ENCODE measurements around the gene TTC12.

Gene TTC12, protein sequence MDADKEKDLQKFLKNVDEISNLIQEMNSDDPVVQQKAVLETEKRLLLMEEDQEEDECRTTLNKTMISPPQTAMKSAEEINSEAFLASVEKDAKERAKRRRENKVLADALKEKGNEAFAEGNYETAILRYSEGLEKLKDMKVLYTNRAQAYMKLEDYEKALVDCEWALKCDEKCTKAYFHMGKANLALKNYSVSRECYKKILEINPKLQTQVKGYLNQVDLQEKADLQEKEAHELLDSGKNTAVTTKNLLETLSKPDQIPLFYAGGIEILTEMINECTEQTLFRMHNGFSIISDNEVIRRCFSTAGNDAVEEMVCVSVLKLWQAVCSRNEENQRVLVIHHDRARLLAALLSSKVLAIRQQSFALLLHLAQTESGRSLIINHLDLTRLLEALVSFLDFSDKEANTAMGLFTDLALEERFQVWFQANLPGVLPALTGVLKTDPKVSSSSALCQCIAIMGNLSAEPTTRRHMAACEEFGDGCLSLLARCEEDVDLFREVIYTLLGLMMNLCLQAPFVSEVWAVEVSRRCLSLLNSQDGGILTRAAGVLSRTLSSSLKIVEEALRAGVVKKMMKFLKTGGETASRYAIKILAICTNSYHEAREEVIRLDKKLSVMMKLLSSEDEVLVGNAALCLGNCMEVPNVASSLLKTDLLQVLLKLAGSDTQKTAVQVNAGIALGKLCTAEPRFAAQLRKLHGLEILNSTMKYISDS

DNA sequence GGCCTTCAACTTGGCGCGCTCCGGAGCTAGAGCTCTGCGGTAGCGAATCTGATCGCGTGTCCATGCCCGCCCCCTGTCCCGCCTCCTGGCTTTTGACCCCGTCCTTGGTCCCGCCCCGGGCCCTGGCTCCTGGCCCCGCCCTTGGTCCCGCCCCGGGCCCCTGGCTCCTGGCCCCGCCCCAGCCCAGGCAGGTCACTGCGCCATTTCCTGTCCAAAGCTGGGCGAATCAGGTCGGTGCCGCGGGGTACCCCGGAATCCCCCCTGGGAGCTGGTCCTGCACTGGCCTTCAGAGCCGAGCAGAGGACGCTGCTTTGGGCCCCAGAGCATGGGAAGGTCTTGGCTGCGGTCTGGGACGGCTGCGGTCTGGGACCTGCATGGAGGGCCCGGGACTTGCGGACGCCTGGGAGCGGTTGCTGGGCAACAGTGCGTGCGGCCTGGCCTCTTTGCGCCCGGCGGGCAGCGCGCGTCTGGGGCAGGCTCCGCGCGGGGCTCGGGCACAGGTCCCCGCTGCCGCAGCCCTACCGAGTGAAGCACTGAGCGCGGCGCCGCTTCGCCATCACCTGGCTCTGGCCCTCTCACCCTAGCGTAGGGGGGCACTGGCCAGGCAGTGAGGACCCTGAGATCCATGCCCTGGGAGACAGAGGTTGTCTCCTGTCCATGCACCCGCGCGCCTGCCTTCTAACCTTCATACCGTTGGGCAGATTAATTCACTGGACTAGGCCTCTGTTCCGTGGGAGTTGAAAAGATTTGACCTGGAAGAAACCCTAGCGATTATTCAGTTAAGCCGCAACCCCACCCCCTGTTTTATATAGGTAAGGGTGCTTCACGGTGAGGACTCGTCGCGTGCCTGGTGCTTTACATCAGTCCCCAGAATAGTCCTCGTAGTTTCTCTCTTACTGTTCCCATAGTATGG is at the start of gene TTC12:
TSS of gene TTC12 (plus strand) at position 195 of the 913 bp plus-strand sequence. CDS start 1,675 bp downstream, outside the sequence.
- DNase-seq = peak; percentile 73 to 95 (median 92)

DNA sequence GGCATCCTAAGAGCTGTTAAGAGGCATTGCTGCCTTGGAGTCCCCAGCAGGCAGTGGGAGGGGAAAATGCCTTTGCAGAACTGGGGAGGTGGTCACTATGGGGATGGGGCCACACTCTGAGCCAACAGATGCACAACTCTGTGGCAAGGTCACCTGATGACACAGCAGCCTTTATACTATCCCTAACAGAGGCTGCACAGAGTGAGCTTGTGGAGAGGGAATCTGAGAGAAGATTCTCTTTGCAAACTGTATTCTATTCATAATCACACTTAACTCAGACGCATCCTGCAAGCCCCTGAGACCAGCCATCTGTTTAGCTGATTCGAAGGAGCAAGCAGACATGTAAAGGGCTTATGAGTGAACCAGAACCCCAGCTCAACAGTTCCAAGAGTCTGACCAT is 49.0 kb upstream of the TTC12 start:
- no peak for DNase-seq

DNA sequence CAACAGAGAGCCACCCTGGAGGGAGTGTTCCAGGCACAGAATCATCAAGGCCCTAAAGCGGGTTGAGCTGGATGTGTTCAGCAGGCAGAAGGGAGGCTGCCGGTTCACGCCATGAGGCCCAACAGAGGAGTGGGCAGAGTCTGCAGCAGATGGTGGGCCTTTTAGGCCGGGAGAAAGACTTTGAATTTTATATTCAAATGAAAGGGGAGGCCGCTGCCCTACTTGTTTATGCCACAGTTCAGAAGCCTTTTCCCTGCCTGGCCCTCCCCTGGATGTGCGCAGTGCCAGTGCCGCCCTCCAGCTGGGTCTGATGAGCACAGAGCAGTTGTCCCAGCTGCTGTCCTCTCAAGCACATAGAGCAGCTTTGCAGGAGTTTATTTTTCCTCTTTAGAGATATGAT is 46.9 kb upstream of the TTC12 start:
- DNase-seq = peak in 8 of 14 donors; percentile 13 to 72 (median 44)

DNA sequence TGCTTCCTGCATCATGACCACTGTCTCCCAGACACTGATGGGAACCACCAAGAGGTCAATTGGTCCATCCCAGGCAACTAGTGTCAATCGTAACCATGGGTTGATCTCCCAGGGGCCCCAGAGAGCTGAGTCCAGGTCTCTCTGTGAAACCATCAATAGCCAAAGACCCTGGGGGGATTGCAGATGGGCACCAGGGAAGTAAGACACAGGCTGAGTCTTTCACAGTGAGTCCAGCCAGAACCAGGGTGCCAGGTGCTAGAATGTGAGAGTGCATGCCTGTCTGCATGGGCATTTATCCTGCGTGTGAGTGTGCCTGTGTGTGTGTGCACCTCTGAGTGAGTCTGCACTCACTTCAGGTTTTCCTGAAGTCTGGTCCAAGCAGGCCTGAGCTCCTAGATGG is 45.3 kb upstream of the TTC12 start:
- no peak for DNase-seq

DNA sequence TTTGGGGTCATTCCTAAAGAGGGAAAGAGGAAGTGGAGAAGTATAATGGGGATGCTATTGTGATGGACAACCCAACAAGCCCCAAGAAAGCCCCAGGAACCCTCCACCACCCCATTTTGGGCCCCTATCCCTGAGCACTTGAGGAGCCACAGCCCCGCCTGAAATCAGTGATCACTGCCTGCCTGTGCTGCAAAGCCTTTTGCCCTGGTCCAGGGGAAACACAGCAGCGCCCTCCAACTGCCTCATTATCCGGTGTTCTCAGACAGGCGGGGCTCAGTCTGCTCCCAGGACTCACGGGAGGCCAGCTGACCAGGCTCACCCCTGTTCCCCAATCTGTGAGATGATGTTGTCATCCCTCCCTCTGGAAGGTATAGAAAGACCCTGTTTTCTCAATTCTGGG is 44.7 kb upstream of the TTC12 start:
- DNase-seq = no peak

DNA sequence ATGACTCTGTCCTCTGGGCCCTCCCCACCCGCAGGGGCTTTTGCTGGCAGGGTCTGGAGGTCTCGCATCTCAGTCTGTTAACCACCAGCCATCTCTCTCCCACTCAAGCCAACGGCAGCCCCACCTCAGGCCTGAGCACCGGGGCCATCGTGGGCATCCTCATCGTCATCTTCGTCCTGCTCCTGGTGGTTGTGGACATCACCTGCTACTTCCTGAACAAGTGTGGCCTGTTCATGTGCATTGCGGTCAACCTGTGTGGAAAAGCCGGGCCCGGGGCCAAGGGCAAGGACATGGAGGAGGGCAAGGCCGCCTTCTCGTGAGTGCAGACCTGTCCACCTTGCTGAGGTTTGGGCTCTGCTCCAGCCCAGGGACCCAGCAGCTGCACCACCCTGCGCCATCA is 44.3 kb upstream of the TTC12 start:
- no peak for DNase-seq

DNA sequence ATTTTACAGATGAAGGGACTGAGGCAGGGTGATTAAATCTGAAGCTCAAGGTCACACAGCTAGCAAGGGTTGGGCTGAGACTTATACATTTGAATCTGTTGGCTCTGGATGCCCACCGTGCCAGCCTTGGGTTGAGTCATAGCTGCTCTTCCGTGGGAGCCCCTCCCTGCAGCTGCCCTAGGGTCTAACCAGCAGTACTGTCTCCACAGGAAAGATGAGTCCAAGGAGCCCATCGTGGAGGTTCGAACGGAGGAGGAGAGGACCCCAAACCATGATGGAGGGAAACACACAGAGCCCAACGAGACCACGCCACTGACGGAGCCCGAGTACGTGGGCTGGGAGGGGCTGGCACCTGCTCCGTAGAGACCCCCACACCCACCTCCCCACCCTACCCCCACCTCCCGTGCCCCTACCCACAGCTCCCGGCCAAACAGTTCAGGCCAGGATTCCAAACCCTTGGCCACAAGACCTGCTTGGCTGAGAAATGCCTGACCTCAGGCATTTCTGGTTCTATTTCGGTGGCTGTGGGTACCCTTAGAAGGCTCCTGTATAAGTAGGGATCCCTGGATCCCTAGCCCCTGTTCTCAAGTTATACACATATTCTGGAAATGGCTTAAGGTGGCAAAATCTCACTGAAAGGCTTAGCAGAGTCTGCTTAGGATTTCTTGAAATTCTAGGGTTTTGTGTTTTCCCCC is 42.7 kb upstream of the TTC12 start:
- DNase-seq = no peak

- DNase-seq = no peak
These were observed 42.1 kb upstream of the TTC12 start for GRCh38 chr11:113272281-113272680.

DNA sequence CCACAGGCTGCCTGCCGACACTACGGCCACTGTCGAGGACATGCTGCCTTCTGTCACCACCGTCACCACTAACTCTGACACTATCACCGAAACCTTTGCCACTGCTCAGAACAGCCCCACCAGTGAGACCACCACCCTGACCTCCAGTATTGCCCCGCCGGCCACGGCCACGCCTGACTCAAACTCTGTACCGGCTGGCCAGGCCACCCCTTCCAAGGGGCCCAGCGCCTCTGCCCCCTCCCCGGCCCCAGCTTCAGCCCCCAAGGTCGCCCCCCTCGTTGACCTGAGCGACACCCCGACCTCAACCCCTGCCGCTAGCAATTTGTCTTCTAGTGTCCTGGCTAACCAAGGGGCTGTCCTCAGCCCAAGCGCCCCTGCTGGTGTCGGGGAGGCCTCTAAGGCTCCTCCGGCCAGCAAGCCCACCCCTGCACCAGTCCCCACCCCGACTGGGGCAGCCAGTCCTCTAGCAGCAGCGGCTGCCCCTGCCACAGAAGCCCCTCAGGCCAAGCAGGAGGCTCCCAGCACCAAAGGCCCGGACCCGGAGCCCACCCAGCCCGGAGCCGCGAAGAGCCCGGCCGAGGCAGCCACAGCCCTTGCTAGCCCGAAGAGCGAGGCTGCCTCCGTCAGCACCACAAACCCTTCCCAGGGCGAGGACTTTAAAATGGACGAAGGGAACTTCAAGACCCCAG is 41.3 kb upstream of the TTC12 start:
- no peak for DNase-seq

GRCh38 chr11:113273720-113274119 is 40.7 kb upstream of the TTC12 start:
- DNase-seq = no peak

DNA sequence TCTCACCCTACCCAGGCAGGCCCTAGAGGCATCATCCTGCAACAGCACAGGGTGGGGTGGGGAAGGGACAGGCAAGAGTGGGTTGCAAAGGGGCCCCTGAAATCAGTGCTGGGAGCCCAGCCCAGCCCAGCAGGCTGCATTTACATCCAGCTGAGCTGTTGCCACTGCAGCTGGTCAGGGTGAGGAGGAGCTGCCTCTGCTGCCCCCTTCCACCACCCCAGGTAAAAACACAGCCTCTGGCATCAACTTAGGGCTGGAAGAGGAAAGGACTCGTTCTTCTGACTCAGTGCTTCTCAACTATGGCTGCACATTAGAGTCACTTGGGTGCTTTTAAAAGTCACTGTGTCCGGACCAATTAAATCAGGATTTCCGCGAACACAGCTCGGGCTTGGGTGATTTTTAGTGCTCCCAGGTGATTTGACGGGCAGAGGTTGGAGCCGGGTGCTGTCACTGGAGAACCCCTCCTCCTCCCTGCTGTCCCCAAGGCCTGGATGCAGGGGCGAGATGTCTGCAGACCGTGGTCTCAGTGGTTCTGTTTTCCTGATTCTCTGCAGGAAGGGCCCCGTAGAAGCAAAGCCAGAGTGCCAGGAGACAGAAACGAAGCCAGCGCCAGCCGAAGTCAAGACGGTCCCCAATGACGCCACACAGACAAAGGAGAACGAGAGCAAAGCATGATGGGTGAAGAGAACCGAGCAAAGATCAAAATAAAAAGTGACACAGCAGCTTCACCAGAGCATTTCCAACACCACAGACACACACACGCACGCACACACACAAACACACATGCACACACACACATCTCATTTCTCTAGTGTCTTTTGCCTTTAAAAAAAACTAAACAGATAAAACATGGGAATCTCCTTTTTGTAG is 39.4 kb upstream of the TTC12 start:
- DNase-seq = peak in 3 of 14 donors; percentile 12 to 47 (median 37)

DNA sequence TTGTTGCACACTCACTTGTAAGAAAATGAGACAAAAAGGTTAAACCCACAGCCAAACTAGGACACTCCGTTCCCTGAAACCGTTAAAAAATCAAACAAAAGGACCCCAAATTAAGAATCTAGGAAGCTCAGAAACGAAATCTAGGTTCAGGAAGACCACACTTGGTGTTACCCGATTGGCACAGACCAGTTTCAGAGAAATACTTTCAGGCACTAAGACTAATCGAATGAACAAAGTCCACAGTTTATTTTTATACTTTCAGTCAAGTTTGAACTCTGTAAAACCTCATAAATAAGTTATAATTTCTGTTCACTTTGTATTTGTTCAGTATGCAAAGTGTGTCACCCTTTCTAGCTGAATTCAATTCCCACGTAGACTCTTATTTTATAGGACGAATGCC is 38.8 kb upstream of the TTC12 start:
- DNase-seq = no peak

DNA sequence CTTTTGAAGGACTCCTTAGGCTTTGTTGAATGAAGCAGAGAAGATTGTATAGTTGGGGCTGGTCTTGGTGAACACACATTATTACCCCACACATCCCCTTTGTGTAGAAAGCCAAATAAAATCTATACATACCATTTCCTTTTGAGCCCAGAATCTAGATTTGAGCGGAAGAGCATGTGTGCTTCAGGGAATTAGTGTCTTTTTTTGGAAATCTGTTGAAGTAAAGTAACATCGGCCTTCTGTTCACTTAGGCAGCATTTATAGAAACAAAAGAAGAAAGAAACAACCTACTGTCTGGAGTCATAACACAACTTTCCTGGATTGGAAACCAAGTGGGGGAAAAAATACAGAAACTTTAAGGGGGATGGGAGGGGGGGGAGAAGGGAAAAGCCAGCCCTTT is 37.9 kb upstream of the TTC12 start:
- no peak for DNase-seq

GRCh38 chr11:113277907-113278306 is 36.5 kb upstream of the TTC12 start:
- DNase-seq = no peak

- no peak for DNase-seq
These were observed 35.9 kb upstream of the TTC12 start for GRCh38 chr11:113278481-113278880.

DNA sequence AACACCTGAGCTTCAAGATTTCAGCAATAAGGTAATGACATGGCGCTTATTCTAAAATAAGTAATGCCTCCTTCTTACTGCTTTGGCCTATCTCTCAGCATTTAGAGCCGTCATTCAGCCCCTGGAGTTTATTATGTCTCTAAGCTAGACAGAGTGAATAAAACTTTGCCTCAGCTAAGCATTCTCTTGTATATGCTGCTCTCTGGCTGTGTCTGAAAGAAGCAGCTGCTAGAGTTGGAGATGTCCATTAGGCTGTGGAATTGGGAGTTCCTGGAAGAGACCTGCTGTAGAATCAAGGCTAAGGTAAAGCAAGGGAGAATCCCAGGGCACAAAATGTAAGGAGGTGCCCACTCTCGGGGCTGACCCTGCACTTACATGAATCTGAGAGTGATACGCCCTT is 35.5 kb upstream of the TTC12 start:
- DNase-seq = no peak

- DNase-seq = no peak
These were observed 34.8 kb upstream of the TTC12 start for GRCh38 chr11:113279591-113279990.

GRCh38 chr11:113281052-113281725 is 33.2 kb upstream of the TTC12 start:
- no peak for DNase-seq

GRCh38 chr11:113282898-113283437 is 31.4 kb upstream of the TTC12 start:
- no peak for DNase-seq

DNA sequence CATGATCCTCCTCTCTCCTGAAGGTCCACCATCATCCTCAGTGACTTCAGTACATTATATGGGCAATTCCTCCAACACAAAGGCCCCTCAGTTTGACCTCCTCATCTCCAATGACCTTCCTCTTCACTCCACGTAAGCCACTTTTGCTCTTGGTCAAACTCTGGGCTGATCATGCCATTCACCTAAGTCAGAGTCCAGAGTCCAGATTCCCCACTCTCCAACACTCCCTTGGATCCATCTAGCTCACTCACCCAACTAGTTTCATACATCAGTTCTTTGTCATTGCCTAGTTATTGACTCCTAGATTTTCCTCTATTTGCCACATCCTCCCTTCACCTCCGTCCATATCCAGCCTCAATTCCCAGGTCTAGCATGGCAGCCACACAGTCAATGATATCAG is 30.5 kb upstream of the TTC12 start:
- DNase-seq = no peak

Measured in C1 segment of cervical spinal cord (tissue), 14 donors.